Measurements from ENCODE around the gene RASGRF2.
"Not testable (repeated sequence)": the region's sequence is repeated elsewhere in the genome, so short reads cannot be mapped to it uniquely, and the experiment has no call there.

The RASGRF2 gene

DNA sequence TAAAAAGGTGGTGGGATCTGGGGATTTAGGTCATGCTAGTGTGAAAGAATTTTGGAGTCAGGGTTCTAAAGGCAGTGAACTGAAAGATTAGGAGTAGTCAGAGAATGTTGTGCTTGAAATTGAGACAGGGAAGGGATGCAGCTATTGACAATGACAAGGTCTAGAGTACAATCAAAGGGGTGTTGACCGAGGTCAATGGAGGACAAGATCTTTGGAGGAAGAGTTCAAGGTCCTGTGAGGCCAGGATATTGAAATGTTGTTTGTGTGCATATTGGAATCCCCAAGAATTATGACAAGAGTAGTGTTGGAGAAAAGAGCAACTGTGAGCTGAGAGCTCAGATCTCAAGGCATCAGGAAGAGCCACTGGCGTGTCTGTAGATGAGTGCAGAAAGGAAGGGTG lies 116.9 kb downstream of the RASGRF2 start:
- no peak for DNase-seq

DNA sequence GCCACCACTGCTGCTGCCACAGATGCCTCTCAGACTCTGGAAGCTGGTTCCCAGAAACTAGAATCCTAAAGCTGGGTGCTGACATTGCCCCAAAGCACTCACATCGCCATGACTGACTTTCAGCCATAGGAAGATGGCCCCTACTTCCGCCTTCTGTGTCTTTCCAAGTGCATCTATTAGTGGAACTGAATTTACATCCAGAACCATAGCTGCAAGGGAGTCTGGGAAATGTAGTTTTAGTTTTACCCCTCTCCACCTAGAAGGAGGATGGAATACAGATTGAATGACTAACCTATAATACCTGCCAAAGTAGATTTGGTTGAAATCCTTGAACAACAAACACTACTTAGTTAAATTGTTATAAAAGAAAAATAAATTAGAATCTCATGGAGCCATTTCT lies 118.8 kb downstream of the RASGRF2 start:
- DNase-seq, result no peak

DNA sequence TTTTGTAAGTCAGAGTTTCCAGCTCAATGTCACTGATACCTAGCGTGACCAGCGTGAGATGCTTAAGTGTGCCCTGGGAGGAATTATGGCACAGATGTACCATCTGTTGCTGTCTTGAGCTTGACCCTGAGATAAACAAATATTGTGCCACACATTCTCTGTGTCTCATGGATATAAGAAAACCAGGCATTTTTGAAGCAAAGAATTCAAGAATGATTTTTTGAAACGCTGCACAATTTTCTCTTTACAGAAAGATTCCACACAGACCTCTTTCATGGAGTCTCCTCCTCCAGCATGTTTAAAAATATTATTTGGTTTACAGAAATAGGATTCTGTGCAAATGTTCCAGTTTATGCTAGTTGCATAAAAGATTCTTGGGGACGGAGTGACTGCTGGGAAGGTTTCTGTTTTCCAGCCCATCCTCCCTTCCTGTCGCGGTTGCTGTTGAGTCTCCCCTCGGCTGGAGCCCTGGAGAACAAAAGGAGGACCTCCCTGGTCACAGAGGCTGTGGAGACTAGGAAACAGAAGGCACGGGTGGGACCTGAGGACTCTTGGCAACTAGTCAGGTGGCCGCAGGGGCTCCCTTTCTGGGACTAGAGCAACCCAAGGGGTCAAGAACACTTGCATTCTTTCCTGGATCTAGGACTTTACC lies 120.8 kb downstream of the RASGRF2 start:
- no peak for DNase-seq

DNA sequence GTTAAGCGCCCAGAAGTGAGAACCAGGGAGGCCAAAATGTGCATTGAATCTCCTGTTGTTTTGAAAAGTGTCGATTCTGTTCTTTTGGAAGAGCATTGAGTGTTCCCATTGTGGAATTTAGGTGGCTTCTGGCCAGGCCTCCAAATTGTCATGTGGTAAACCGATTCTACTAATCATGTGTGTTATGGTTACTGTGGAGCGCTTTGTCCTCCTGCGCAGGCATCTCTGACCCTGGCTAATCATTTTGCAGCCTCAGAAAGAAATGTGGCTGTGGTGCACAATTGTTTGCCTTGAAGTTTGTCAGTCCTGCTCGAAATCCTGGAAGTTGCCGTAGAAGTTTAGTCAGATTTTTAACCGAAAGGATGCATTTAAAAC lies 121.3 kb downstream of the RASGRF2 start:
- DNase-seq, result no peak

DNA sequence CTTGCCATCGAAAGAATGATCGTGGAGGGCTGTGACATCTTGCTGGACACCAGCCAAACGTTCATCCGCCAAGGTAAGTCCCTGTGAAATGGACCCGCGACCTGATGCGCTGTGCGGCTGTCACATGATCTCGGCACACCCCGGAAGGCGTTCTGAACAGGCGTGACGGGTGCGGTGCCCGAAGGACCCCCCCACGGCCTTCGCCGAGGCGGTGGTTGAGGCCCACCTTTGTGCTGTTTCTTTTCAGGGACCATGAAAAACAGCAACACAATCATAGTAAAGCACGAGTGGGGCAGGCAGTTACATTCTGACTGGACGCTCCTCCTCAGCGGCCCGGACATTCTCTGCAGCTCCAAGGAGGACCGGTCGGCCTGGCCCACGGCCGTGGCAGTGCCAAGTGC lies 126.7 kb downstream of the RASGRF2 start:
- no peak for DNase-seq

DNA sequence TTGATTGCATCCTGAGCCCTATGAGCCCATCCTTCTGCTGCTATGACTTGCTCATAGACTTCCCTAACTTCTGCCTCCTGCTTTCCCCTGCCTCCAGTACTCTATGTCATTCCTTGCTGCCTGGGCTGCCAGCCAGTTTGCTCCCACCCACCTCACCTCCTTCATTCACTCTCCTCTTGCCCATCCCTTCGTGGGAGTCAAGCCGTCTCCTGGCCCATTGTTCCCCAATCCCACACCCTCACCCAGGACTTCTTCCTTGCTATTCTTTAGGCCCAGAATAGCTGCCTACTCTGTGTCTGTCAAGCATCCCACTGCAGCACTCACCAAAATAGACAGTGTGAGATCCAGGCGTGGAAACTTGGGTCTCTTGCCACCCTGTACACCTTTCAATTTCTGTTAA lies 131.0 kb downstream of the RASGRF2 start:
- no peak for DNase-seq

DNA sequence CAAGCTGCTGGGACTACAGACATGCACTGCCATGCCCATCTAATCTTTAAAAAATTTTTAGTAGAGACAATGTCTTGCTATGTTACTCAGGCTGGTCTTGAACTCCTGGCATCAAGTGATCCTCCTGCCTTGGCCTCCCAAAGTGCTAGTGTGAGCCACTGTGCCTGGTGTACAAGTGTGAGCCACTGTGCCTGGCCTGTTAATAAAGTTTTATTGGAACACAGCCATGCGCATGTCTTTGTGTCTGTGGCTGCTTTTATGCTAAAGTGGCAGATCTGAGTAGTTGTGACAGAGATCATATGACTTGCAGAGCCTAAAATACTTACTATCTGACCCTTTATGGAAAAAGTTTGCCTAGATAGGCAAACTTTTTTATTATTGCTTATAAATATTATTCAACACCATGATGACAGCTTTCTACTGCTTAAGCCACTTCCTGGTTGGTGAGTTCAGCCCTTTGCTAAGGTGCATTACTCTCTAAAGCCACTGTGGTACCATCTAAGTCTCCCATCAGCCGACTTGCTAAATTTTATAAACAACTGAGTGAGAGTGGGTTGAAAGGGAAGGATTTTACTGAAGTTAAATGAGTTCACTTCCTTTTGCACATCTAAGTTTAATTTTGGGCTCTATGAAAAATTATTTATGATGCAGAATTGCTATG lies 133.5 kb downstream of the RASGRF2 start:
- no peak for DNase-seq

DNA sequence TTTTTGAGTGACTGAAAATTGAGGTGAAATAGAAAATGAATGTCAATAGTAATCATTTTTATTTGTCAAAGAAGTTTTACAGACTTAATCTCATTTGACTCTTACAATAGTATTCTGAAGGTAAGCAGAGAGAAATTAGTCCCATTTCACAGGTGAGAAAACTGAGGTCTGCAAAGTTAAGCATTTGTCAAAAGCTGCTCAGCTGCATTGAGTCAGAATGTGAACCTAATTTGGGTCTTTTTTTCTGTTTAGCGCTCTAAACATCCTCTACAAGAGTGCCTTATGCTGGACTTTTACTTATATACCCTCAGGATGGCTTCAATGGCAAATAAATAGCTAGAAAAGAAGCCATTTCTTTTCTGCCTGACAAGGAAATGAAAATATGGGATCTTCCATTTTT lies 135.7 kb downstream of the RASGRF2 start:
- no peak for DNase-seq

DNA sequence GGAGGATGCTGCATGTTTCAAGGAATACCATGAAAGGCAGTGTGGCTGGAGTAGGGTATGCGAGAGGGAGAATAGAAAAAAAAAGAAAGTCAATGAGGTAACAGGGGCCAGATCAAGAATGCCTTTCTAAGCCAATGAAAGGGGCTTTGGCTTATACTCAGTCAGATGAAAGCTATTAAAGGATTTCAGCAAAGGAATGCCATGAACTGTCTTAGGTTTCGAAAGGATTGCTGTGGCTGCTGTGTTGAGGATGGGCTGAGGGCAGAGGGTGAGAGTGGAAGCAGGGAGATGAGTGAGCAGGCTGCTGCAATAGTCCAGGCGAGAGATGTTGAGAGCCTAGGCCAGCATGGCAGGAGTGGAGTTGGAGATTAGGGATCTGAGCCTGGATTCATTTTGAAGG lies 137.6 kb downstream of the RASGRF2 start:
- no peak for DNase-seq

DNA sequence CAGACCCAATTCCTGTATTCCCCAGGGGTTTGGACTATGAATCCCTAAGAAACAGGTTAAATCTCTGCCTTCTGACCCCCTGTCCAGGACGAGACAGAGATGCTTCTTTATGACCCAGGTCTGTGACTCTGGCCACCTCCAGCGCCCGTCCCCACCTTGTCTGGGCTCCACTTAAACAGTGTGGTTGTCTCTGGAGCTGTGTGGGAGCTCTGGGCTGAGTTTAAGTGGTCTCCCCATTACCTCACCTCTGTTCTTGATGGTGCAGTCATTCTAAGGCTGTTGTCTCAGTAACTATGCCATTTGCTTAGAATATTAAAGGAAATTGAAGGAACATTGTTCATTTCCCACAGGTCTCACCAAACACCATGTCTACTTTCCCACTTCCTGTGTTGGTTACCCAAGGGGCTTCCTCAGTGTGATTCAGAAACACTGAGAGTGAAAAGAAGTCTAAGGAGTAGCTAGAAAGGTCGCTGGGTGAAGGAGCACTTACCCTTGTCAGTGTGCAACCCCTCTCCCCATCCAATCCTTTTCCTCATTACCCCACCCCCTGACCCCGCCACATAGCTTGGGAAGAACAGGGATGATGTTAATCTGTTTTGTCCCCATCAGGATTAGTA lies 145.2 kb downstream of the RASGRF2 start:
- no peak for DNase-seq

DNA sequence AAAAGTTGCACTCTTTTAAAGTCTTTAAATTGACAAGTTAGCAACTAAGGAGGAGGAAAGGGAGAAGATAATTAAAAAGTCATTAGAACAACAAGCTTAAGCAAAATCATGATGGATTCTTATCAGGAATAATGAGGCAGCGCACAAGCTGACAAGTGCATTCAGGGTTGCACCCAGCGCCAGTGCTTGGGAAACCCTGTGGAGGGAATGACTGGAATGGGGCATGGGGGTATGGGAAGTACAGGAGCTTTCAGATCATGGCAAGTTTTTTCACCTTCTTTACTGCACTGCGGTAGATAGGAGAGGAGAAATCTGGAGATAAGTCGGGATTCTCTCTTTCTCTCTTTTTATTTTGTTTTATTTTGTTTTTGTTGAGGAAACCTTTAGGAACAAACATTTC lies 155.1 kb downstream of the RASGRF2 start:
- DNase-seq, result no peak

DNA sequence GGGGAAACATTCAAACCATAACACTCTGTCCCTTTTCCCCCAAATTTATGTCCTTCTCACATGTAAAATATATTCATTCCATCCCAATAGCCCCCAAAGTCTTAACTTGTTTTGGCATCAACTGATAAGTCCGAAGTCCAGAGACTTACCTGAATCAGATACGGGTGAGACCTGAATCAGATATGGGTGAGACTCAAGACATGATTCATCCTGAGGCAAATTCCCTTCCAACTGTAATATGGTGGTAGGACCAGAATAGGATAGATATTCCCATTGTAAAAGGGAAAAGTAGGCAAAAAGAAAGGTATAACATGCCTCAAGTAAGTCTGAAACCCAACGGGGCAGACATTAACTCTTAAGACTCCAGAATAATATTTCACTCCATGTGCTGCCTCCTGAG lies 157.4 kb downstream of the RASGRF2 start:
- no peak for DNase-seq

DNA sequence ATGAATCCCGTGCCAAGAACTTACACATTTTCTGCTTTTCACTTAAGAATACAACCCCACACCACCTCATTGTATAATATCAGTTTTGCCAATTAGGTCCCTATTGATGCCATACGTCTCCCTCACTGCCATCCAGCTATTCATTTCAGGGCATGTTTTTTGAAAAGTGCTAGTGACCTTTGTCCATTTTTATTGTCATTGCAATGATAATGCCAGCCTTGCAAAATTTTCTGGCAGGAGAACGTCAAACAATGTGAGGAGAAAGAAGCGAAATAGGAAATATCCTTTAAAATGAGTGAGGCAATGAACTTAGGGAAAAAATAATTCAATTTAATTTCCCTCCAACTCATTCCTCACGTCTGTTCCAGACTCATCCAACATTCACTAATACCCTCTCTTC lies 161.1 kb downstream of the RASGRF2 start:
- no peak for DNase-seq

DNA sequence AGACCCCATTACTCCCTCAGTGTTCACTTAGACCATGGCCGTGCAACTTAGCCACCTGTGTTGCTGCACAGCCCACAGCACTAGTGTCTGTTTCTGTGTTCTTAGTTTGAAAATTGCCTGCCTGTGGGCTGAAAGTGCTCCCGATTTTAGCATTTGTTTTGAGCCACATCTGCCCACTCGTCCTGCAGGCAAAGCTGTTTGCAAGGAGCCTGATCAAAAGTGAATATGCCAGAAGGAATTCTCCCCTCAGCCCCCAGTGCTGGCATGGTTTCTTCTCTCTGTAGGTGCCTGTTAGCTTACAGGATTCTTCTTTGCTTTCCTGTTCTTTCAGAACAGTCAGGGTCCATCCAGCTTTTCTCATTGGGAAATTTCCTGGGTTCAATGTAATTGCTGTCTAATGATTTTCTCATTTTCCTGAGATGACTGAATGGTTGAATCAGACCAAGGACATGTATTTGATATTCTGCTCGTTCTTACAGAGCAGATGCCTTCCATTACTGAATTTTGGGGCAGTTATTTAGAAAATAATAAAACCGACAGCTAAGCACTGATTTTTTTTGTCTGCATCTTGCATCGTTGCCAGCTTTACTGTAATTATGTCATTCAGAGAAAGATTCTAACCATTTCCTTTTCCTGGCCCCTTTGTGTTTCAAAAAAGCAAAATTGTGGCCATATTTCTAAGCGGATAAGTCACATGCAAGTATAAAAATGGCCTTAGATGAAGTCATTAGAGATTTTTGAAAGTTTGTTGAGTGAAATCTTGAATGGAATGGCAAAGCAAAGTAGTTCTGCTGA lies 161.9 kb downstream of the RASGRF2 start:
- DNase-seq, result no peak

DNA sequence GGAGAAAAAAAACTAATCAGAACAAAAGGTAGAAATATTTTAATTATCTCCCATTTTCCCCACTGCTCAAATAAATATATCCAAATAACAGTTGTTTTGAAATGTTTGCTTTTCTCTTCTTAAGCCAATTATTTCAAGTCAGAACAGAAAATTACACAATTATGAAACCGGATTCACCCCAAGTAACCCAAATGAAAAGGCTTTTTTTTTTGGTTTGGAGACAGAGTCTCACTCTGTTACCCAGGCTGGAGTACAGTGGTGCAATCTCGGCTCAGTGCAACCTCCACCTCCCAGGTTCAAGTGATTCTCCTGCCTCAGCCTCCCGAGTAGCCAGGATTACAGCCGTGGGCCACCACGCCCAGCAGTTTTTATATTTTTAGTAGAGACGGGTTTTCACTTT lies 164.5 kb downstream of the RASGRF2 start:
- DNase-seq, result not testable (repeated sequence)

DNA sequence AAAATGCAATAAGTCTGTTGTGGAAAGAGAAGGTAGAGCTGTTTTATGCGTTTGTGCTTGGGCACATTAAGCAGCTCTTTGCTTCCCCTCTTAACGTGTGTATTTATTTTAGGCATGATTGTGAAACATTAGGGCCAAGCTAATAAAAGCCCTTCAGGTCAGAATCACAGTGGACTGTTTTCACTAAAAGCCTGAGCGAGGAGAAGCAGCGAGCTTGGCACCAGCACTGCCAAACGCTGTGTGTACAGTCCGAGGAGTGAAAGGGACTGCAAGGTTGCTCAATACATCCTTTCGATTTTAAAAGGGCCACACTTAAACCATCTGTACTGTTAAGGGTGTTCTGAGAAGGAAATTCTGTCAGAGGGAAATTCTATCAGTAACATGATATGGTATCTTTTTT lies 165.8 kb downstream of the RASGRF2 start:
- DNase-seq, result no peak

DNA sequence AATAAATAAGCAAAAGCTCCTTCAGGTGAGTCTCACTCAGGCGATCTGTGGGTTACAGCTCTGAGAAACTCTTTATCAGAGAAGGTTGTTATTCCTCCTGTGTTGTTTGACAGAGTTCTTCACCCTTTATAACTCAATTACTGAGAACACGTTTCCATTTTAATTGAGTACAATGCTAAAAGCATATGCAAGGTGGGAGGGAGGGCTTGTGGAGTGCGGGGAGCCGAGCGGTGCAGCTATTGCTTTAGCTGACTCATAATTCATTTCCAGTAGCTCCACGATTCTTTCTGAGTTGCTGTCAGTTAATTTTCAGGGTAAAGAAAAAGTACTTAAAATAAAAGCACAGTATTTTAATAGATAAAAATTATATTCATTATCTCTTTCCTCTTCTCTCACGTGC lies 168.3 kb downstream of the RASGRF2 start:
- DNase-seq, result no peak

DNA sequence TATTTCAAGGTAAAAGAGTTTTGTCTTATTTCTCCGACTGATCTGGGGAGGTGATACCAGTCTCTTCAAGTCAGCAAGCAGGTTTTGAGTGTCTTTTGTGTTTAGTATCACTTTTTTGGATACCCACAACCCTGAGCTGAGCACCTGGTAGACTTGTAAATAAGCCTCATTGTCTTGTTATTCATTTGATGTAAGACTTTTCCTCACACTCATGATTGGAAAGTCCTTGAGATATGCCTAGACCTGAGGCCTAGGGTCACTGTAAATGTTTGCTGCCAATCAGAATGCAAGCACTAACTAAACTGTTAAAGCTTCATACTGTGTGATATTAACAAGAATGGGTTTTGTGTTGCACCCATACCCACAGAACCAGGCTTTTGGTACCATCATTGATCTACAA lies 172.2 kb downstream of the RASGRF2 start:
- no peak for DNase-seq

DNA sequence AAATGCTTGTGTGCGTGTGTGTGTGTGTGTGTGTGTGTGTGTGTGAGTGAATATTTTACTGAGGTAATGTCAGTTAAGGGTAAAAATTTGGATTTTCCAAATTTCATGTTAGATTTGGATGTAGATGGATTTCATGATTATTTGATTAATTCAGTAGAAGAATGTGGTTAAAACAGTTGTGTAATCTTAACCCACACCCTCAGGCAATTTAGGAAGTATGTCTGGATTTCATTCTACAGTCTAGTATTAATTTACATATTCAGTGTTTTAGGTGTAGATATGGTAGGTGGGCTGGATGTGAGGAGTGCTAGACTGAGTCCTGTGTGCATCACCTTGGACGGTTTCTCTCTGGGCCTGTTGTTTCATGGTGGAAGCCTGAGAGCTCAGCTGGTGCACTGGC lies 173.9 kb downstream of the RASGRF2 start:
- no peak for DNase-seq

DNA sequence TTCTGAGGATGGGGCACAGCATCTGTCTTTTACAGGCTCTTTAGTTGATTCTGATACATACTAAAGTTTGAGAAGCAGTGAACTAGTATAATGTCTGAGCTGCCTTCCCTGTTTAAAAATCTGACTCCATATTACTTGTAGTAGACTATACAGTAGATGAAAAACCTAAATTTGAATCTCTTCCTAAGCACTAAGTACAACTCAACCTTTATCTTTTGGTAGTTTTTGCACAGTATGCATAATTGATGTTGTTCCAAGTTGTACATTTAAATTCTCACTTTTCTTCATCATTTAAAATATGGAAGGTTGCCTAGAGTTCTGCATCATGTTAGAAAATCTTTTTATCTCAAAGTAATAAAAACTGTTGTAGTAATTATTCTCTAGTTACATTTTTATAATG lies 174.4 kb downstream of the RASGRF2 start:
- no peak for DNase-seq

DNA sequence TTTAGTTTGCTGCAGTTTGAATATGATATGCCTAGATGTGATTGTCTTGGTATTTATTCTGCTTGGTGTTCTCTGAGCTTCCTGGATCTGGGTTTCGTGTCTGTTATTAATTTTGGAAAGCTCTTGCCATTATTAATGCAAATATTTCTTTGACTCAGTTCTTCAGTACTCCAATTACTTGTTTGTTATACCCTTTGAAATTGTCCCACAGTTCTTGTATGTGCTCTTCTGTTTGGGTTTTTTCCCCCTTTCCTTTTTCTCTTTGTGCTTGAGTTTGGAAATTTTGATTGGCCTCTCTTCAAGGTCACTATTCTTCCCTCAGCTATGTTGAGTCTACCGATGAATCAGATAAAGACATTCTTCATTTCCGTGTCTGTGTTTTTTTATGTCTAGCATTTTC lies 176.4 kb downstream of the RASGRF2 start:
- DNase-seq, result no peak

DNA sequence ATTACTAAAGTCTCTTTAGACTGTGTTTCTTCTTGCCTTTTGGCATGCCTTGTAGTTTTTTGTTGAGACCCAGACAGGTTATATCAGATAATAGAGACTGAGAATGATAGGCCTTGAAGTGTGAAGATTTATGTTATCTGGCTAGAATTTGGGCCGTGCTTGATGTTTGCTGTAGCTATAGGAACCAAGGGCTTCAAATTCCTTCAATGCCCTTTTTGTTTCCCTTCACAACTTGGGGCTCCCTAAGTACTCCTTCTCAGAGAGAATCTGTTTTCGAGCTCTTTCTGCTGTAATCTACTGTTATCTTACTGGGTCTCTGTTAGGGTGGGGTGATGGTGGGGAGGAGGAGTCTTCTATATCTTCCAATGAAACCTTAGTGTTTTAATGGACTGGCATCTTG lies 177.7 kb downstream of the RASGRF2 start:
- DNase-seq, result no peak

DNA sequence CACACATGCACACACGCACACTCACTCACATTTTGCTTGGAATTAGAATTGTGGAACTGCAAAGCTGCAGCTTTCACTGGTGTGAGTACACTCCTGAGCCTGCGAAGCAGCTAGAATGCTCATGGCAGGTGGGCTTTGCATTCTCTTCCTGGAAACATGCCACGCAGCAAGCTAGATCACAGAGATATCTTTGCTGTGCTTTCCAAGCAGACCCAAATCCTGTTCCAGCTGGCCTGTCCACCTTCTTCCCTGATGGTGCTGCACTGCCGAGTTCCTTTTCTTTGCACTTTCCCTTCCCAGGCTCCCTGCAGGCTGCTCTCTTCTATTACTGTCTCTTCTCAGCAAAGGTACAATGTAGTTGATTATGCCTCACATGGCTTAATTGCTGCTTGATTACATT lies 180.3 kb downstream of the RASGRF2 start:
- DNase-seq, result no peak

DNA sequence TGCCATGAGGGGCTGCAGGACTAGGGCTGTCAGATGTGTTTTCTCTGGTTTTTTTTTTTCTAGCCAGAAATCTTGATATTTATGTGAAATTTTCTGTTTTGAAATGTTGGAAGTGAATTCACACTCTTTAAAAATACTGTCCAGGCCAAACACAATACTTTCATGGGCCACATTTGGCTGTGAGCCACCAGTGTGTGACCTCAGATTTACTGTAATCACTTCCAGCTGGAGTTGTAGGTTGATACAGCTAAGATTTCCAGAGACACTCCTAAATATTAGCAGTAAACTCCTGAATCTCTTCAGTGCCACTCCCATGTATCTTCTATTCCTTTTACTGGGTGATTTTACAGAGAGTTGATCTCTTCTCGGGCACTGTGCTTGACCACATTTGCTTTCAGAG lies 180.8 kb downstream of the RASGRF2 start:
- no peak for DNase-seq

Measured in NCI-H2107 (cell line).